ENCODE results near the gene RFXANK.
A peak's percentile ranks its signal among the peaks of the same experiment; 100 is the strongest.
"Not testable (repeated sequence)": the region's sequence is repeated elsewhere in the genome, so short reads cannot be mapped to it uniquely, and the experiment has no call there.

RFXANK gene

DNA sequence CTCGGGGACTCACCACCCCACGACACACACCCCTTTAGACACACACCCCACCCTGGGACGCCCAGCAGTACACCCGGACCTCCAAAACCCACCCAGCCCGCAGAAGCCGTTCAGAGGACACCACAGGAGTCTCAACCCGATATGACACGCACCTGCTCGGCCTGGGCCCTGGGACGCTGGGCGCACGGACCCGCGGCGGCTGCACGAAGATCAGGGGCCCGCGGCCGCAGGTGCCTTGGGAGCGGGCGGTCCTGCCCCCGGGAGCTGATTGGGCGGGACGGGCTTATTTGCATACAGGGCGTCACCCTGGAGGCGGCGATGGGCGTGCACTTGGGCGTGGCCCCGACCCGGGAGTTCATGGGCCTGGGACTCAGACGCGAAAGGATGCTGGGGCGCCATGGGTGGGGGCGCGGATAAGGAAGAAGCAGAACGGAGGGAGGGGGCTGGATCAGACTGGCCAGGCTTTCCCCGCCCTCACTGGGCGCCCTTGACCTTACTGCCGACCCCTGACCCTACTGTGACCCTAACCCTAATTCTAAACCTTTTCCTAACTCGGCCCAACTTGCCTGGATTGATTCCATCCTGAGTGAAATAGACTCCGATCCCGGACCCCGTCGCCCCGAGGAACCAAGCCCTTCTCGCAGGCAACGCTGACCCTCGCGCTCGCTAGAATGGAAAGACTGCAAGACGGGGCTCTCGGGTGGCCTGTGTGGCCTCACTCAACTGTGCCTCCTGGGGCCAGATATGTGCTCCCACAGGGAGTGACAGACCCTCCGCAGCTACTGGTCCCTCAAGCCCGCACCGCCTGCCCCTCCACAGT, 21.8 kb upstream of the RFXANK start, which contains the start of gene MEF2B:
Gene MEF2B (minus strand): TSS at position 211 of the 820 bp plus-strand sequence. CDS start 19,528 bp downstream, outside the sequence.
- DNase-seq (ENCODE audit: low read depth), result peak; percentile 60

DNA sequence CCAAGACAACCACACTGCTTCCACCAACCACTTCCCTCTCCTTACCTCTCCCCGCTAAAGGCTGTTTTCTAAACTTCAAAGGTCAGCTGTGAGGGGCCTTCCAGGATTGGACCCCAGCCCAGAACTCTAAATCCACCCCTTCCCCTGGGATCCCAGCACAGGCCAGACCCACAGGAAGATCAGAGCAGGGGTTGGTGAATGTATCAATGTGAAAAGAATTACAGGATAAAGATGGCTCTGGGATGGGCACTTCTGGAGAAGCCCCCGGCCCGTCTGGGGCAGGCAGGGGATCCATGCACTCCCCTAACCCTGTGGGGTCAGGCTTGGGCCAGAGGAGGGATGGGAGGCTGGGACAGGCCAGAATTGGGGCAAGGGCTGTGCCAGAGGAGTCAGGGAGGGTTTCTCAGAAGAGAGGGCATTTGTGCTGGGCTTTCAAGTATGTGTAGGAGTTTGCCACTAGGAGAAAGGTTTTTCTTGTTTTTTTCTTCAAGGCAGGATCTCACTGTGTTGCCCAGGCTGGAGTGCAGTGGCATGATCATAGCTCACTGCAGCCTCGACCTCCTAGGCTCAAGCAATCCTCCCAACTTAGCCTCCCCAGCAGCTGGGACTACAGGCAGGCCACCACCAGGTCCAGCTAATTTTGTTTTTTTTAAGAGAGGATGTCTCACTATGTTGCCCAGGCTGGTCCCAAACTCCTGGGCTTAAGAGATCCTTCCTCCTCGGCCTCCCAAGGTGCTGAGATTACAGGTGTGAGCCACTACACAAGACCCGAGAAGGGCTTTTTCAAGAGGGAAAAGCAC, 21.0 kb upstream of the RFXANK start:
- no peak for DNase-seq (ENCODE audit: low read depth)

DNA sequence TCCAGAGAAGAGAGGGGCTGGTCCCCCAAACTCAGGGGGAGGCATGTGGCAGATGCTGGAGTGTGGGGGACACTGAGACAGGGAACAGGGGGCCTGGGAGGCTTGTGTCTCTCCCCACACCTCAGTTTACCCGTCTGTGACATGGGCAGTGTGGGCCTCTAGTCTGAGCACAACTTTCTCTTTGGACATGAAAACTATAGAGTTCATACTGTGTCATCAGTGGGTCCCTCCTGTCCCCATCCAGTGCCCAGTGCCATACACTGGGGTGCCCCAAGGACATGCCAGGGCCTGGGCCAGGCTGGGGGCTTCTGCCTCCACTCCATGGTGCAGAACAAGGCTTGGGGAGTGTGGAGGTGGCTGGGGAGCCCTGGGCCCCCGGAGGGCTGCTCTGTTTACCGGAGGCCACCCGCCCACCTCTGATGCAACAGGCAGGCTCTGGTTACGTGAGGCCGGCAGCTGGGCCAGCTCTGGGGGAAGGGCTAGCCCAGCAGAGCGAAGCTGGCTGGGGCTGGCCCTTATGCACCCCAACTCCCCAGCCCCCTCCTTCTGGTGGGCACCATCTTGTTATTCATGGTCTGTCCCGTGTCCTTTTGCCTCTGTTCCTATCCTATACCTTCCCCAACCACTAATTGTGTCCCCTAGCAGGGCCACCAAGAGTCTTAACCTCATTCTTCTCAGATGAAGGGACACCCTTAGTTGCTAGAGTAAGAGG, 20.1 kb upstream of the RFXANK start:
- peak; percentile 79 for DNase-seq (ENCODE audit: low read depth)

DNA sequence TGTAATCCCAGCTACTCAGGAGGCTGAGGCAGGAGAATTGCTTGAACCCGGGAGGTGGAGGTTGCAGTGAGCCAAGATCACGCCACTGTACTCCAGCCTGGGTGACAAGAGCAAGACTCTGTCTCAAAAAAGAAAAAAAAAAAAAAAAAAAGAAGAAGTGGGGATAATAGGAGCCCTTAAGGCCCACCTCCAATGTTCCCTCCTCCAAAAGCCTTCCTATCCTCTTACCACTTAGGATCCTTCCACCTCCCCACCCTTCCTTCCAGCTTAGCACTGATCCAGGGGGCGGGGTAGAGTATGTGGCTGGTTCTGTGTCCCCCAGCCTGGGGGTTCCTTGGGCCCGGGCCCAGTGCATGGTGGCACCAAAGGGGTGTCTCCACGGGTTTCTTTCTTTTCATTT, 18.8 kb upstream of the RFXANK start:
- not testable (repeated sequence) for DNase-seq (ENCODE audit: low read depth)

DNA sequence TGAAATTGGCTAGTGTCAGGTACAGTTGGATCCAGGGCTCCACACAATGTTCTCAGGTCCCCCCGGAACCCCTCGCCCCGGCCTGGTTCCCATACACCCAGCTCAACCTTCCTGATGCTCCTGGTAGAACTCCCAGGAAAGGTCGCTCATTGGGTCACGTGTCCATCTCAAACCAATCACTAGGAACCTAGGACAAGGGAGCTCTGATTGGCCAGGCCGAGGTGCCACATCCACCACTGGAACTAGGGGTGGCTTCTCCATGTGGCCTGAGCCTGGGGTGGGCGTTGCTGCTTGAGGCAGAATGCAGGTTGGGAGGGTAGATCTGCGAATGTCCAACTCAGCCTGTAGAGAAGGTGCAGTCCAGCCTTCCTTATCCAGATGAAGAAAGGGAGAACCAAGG, 15.1 kb upstream of the RFXANK start:
- DNase-seq (ENCODE audit: low read depth), result no peak

DNA sequence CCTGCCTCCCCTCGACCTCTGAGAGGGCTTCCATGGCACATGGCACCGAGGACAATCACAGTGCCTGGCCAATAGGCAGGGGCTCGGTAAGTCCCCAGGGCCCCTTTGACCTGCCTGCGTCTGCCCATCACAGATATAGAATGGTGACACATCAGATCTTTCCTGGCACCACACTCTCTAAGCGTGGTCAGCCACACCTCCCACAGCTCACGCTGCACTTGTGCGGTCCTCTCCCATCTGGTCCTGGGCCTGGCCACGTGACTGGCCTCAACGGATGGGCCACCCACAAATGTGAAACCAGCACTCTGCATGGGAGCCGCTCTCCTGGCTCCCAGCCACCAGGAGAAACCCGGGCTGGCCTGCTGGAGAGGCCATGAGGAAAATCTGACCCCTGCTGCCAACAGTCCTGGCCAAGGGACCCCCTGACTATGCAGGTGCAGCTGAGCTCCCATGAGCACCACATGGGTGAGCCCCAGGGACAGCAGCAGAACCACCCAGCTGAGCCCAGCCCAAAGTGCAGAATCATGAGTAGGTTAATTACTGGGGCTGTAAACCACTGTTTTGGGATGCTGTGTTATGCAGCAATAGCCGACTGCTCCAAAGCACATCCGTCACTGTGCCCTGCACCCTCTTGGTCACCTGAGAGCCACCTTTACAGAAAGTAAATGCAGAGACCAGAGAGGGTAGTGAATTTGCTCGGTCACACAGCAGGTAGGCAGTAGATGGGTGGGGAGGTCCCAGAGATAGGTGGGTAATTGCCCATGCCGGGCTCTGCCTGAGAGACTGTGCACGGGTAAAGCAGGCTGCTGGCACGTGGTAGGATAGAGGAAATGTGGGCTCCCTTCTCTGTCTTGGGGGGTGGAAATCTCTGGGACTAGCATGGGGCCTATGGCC, 12.3 kb upstream of the RFXANK start:
- DNase-seq (ENCODE audit: low read depth), result no peak

DNA sequence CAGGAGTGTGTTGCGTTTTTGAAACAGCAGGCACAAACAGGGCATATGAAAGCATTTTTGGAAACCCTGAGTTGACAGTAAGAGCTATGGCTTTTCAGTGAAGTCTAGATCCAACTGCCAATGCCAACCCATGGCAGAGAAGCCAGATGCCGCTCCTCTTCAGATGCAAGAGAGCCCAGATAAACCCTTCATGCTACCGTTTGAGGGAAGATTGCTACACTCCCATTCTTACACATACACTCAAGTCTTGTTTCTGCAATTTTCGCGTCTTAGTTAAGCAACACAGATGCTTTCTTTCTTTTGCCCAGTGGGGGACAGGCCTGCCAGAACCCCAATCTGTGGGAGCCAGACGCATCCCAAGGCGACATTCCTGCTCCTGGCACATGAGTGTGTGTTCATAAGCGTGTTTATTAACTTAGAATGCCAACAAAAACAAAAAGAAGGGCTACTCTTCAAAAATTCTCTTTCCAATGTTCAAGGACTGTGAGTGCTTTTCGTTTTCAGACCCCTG, 10.5 kb upstream of the RFXANK start:
- no peak for DNase-seq (ENCODE audit: low read depth)

DNA sequence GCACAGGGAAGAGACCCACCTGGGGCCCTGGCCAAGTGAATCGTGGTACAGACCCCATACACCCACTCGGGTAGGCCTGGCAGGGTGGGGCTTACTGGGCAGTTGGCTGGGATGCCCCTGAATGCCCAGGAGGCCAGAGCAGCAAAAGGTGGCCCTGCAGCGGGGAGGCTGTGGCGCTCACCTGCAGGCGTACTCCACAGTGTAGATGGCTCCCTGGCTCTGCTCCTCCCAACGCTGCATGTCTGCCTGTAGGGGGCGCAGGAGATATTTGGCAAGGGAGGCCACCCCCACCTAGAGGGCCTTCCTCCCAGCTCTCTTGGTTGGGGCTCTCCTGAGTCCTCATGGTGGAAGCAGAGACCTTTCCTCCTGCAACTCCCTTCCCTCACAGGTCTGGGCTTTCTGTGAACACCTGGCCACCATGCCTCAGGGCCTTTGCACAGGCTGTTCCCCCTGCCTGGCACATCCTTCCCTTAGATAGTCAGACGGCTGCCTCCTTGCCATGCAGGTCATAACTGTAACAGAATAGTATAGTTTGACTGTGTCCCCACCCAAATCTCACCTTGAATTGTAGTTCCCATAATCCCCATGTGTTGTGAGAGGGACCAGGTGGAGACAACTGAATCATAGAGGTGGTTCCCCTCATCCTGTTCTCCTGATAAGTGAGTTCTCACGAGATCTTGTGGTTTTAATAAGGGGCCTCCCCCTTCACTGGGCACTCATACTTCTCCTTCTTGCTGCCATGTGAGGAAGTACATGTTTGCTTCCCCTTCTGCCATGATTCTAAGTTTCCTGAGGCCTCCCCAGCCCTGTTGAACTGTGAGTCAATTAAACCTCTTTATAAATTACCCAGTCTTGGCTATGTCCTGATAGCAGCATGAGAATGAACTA, 6.0 kb upstream of the RFXANK start:
- DNase-seq (ENCODE audit: low read depth), result peak; percentile 39

DNA sequence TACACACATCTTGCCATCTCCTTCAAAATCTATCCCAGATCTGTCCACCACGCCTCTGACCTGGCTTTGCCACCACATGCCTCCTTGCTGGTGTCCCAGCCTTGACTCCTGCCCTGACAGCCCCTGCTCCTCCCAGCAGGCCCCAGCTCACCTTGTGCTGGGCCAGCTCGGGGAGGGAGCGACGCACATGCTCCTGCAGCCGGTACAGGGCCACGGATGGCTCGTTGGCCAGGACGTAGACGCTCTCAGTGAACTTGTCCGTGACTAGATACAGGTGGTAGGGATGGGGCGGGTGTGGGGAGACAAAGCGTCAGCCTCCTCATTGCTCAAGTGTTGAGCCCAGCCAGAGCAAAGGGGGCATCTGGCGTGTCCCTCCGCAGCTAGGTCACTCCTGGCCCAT, 5.3 kb upstream of the RFXANK start:
- DNase-seq (ENCODE audit: low read depth), result no peak

DNA sequence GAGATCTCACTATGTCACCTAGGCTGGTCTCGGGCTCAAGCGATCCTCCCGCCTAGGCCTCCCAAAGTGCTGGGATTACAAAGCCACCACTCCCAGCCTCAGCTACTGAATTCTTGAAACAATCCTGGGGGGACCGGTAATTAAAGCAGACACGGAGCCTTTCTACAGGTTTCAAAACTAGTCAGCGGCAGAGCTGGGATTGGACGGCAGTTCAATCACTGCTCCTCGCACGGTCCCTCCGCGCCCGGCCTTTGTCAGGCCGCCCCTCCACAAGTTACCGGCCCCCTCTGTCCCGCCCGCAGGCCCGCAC, 335 bp upstream of the RFXANK start:
- no peak for DNase-seq (ENCODE audit: low read depth)

DNA sequence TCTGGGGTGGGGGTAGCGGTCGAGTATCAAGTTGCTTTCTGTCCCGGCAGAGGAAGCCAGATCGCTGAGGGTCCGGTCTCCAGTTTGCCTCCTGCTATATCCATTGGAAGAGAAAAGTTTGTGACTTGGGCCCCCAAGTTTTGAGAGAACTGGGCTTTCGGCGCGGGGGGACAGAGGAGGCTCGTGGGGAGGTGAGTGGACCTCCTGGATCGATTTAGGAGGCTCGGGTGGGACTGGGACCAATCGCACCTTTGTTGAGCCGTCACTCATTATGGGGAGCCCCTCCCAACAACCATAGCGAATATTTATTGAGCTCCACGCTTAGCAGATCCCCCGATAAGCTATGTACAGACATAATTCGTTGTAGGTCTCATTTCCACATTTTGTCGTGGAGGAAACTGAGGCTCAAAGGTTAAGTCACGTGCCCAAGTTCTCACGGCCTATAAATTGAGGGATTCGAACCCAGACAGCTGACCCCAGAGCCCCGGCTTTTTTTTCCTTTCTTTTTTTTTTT, 909 bp downstream of the RFXANK start:
- DNase-seq (ENCODE audit: low read depth), result no peak

DNA sequence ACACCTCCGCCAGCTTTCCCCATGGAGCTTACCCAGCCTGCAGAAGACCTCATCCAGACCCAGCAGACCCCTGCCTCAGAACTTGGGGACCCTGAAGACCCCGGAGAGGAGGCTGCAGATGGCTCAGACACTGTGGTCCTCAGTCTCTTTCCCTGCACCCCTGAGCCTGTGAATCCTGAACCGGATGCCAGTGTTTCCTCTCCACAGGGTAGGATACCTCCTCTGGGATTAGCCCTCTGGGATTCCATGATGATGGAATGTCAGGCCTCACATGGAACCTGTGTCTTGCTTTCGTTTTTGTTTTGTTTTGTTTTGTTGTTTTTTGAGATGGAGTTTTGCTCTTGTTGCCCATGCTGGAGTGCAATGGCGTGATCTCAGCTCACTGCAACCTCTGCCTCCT, 1.9 kb downstream of the RFXANK start:
- DNase-seq (ENCODE audit: low read depth), result no peak

DNA sequence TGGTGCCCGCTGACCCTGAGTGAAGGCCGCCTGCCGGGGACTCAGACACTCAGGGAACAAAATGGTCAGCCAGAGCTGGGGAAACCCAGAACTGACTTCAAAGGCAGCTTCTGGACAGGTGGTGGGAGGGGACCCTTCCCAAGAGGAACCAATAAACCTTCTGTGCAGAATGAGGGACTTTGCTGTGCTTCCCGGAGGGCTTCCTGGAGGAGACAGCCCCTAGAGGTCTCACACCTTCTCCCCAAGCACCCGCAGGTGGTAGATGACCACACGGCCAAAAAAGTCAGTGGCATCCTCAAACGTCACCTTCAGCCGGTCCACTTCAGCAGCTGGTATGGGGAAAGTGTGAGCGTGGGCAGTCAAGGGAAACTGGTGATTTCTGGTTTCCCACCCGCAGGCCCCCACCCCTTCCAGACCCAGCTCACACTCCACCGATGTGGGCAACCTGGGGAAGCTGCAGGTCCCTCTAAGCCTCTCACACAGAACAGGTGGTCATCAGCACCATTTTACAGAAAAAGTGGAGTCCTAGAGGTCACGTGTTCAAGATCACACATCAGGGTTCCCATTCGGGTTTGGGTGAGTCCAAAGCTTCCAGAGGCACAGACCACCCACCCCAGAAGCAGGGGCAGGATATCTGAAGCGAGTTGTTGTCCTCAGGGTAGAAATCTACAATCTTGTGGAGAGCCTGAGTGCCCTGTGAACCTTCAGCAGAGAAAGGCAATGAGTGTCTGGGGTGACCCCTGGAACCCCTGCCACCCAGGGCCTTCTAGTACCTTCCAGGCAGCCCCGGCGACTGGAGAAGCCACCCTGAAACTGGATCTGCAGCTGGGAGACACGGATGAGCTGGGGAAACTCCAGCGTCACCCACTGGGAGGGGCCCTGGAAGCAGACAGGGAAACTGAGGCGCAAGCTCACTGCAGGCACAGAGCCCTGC, 9.9 kb downstream of the RFXANK start:
- no peak for DNase-seq (ENCODE audit: low read depth)

DNA sequence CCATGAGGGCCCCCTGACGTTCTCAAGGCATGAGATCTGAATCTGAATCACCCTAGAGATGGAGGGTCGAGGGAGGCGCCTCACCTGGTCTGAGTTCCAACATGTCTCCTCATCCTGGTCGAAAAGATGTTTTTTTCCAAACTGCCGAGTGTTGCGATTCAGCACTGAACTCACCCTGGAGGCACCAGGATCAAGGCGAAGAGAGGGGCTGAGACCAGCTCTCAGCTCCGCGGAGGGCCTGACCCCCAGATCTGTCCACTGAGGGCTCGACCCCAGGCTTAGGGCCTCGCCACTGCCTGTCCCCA, 10.6 kb downstream of the RFXANK start:
- no peak for DNase-seq (ENCODE audit: low read depth)

DNA sequence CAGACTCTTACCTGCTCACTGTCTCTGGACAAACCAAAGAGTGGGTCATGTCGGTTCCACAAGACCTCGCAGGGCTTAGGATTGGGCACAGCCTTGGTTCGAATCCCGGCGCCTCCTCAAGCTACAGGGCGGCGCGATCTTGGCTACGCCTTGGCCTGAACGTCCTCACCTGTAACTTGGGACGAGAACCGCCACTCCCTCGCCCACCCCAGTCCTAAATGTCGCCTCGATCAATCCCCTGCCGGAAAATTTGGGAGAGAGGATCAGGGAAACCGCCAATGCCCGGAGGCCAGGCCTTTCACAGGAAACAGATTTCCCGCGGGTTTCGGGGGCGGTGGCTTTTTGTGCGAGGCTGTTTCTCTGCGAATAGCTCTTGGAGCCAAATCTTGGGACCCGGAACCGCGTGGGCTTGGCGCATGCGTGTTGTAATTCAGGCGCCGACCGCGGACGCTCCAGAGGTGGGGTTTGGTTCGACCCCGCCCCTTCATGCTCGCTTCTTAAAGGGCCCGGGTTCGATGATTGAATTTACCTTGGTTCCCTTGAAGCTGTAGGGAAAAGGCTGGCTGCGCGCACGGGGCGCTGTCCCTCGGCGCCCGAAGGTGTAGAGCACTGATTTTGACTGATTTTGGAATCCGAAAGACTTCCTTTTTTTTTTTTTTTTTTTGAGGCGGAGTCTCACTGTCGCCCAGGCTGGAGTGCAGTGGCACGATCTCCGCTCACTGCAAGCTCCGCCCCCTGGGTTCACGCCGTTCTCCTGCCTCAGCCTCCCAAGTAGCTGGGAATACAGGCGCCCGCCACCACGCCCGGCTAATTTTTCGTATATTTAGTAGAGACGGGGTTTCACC, 11.2 kb downstream of the RFXANK start, which contains the start of gene NR2C2AP:
Gene NR2C2AP (minus strand): TSS at position 403 of the 845 bp plus-strand sequence. CDS start 354 bp downstream, at position 49.
- peak; percentile 81 for DNase-seq (ENCODE audit: low read depth)

DNA sequence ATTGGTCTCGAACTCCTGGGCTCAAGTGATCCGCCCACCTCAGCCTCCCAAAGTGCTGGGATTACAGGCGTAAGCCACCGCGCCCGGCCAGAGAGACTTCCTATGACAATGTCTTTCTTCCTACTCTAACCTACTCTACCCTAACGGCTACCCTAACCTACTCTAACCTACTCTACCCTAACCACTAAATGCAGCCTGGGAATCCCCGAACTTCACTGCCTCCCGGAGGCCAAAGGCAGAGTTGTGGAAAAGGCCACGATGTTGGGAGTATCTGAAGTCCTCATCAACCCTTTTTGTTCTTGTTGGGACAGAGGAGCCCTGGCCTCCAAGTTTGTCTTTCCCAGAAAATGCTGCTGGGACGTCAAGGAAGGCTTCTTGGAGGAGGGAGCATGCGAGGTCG, 12.1 kb downstream of the RFXANK start:
- no peak for DNase-seq (ENCODE audit: low read depth)

DNA sequence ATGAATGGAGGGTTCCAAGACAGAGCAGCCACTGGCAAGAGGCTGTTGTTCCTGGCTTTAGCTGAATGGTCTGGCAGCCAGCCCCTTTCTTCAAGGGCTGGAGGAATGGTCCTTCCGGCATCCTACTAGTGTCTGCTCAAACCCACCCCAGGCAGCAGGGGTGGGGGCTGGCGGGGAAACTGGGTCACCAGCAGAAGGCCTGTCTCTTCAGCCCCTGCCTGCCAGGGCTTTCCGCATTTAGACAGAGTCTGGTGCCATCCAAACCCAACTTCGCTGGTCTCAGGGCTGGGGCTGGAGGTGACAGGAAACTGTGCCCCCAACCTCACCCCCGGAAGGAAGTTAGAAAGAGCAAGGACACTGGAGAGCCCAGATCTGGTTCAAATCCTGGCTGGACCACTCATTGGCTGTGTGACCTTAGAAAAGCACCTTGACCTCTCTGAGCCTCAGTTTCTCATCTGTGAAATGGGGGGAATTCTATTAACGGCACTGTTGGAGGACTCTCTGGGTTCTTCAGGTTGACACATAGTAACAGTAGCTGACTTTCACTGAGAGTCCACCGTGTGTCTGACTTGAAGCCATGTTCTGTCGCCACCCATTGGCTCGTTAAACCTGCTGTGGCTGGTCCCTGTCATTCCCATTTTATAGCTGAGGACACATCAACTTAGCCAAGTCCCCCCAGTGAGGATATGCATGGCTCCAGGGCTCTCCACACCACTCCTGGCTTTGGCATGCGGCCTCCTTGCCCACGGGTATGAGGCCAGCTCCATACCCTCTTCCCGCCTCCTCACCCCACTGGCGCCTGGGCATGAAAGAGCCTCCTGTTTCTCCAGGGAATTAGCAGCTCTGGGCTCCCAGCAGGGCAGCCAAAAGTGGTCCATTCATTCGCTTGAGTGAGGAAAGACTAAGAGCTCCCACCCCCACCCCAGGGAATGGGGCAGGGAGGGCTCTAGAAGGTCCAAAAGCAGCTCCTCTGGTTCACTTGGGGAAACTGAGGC, 13.7 kb downstream of the RFXANK start:
- DNase-seq (ENCODE audit: low read depth), result no peak
